Transverse colon (tissue), 4 donors: ENCODE data around the gene OXCT1.

Experiments
- POLR2AphosphoS5 ChIP-seq, 3 donors: sonication (generic); formaldehyde crosslinking; IDR thresholded peaks; one replicate each; pipeline ENCODE4 v1.6.1; 2016; ENCODE audit warnings: antibody characterized with exemption in 3 of 3
- TF ChIP-seq, protein P1 (sequence below), 5 experiments: fragments of 200-600 bp in 3 of 5; fragments of 450-650 bp in 2 of 5; sonication (generic) in 3 of 5; IDR thresholded peaks; 1 replicate in 2 of 5; 2 replicates in 3 of 5; pipeline ENCODE4 v1.5.1; 2016 to 2017; ENCODE audit warnings: antibody characterized with exemption in 5 of 5, inconsistent platforms in 3 of 5, mild to moderate bottlenecking in 2 of 5, moderate library complexity in 1 of 5

DNA sequence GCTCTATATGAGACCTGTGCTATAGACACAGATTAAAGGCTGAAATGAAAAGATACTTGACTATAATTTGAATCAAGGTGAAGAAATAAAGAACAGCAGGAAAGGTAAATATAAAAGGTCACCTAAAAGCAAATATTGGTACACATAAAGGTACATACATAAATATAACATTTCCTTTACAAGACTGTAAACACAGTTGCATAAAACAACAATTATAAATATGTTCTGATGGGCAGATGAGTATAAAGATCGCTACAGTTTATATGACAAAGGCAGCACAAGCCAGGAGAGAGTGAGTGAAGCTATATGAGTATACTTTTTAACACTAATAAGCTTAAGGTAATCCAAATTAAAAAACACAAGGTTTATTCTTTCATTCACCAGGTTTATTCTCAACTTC lies 114.5 kb downstream of the OXCT1 start:
- TF ChIP-seq, protein P1, sequence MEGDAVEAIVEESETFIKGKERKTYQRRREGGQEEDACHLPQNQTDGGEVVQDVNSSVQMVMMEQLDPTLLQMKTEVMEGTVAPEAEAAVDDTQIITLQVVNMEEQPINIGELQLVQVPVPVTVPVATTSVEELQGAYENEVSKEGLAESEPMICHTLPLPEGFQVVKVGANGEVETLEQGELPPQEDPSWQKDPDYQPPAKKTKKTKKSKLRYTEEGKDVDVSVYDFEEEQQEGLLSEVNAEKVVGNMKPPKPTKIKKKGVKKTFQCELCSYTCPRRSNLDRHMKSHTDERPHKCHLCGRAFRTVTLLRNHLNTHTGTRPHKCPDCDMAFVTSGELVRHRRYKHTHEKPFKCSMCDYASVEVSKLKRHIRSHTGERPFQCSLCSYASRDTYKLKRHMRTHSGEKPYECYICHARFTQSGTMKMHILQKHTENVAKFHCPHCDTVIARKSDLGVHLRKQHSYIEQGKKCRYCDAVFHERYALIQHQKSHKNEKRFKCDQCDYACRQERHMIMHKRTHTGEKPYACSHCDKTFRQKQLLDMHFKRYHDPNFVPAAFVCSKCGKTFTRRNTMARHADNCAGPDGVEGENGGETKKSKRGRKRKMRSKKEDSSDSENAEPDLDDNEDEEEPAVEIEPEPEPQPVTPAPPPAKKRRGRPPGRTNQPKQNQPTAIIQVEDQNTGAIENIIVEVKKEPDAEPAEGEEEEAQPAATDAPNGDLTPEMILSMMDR (IDR thresholded peaks at IDR 0.05), result no peak
- TF ChIP-seq POLR2AphosphoS5 (IDR thresholded peaks at IDR 0.05), result no peak
